IPS DF 6.9 (cell line): ENCODE data around the gene KRTAP10-7.
"Not testable (repeated sequence)": the region's sequence is repeated elsewhere in the genome, so short reads cannot be mapped to it uniquely, and the experiment has no call there.

Source experiments
- DNase-seq: peaks from one replicate; pipeline ENCODE4 v3.0.0-alpha.2; 2013; ENCODE audit warnings: low read depth, low spot score
- H3K27ac ChIP-seq: one replicate; pipeline ENCODE4 v1.5.1; 2013; ENCODE audit warnings: low read length, control low read depth
- H3K27me3 ChIP-seq: 2 replicates; pipeline ENCODE4 v1.6.1; 2013; ENCODE audit warnings: mild to moderate bottlenecking, low read length; ENCODE audit not compliant: control insufficient read depth, insufficient read depth
- H3K36me3 ChIP-seq: 2 replicates; pipeline ENCODE4 v1.6.1; 2013; ENCODE audit warnings: low read length; ENCODE audit not compliant: control insufficient read depth, insufficient read depth
- H3K4me1 ChIP-seq: 2 replicates; pipeline ENCODE4 v1.6.1; 2013; ENCODE audit warnings: low read length; ENCODE audit not compliant: control insufficient read depth, insufficient read depth
- H3K4me3 ChIP-seq: 2 replicates; pipeline ENCODE4 v1.5.1; 2013; ENCODE audit warnings: mild to moderate bottlenecking, low read length
- H3K9me3 ChIP-seq: 2 replicates; pipeline ENCODE4 v1.6.1; 2013; ENCODE audit warnings: low read length, inconsistent platforms; ENCODE audit not compliant: control insufficient read depth, insufficient read depth
- WGBS: extraction: QIAGEN DNeasy Blood & Tissue Kit; methylation state at CpG from one replicate; pipeline ENCODE4 v1.1.7; 2013; ENCODE audit warnings: mixed read lengths, missing lambda C conversion rate; ENCODE audit not compliant: insufficient read length, insufficient coverage; 5-methylcytosine and 5-hydroxymethylcytosine counted together

Gene KRTAP10-7

GRCh38 chr21:44579833-44580144 is 20.6 kb upstream of the KRTAP10-7 start:
- H3K36me3 ChIP-seq = no peaks in the 10 kb centered on the region
- H3K27me3 ChIP-seq = no peaks in the 10 kb centered on the region
- H3K27ac ChIP-seq = no peak overlapping the region
- H3K9me3 ChIP-seq = no peaks in the 10 kb centered on the region; the same call in 1 of the 2 replicates
- no peak for DNase-seq
- WGBS = no CpG with 5 or more reads among the region's 7 CpGs
- no peaks in the 10 kb centered on the region for H3K4me1 ChIP-seq
- no peak overlapping the region; the same call in 1 of the 2 replicates for H3K4me3 ChIP-seq

DNA sequence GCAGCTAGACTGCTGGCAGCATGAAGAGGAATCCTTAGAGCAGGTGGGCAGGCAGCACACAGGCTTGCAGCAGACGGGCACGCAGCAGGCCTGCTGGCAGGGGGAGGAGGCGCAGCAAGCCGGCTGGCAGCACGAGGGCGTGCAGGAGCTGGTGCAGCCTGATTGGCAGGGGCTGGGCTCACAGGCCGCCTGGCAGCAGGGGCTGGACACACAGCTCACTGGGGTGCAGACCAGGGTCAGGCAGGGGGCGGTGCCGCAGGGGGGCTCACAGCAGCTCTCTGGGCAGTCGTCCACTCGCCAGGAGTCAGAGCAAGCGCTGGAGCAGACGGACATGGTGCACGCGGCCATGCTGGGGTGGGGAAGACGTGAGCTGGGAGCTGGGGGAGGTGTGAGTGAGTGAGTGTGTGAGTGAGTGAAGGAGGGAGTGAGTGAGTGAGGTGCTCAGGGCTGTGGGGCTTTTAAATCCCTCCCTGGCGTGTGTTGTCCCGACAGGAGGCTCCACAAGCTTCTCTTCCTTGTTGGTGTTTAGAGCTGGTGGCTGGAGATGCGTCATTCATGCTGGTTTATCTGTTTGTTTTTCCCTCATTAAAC is 20.1 kb upstream of the KRTAP10-7 start, which contains the start of gene KRTAP10-5:
Gene KRTAP10-5 (minus strand): TSS at position 374 of the 591 bp plus-strand sequence. CDS start 26 bp downstream, at position 348.
- H3K36me3 ChIP-seq, H3K27ac ChIP-seq, H3K27me3 ChIP-seq, DNase-seq, H3K4me3 ChIP-seq, H3K4me1 ChIP-seq, H3K9me3 ChIP-seq: not testable (repeated sequence)
- WGBS = no CpG with 5 or more reads among the region's 19 CpGs

DNA sequence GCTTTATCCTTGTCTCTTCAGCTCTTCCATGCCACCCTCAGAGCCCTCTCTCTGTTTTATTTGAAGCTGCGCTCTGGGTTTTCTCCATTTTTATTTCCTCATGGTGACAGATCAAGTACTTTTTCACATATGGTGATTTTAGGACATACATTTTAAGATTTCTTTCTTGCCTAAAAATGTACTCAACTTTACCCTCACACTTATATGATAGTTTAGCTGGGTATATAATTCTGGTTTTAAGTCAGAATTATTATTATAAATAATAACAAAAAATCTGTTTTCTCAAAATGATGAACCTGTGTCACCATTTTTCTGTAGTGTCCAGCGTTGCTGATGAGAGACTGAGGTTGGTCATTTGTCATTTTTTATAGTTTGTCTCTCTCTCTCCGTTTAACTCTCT is 19.2 kb upstream of the KRTAP10-7 start:
- Histone ChIP-seq H3K27me3 (no peaks in the 10 kb centered on the region), H3K9me3 (no peaks in the 10 kb centered on the region; the same call in 1 of the 2 replicates), H3K36me3 (no peaks in the 10 kb centered on the region), H3K4me1 (no peaks in the 10 kb centered on the region; the same call in 1 of the 2 replicates), H3K4me3 (no peak overlapping the region), H3K27ac (no peak overlapping the region)
- DNase-seq = no peak
- no CpG with 5 or more reads among the region's 3 CpGs for WGBS

DNA sequence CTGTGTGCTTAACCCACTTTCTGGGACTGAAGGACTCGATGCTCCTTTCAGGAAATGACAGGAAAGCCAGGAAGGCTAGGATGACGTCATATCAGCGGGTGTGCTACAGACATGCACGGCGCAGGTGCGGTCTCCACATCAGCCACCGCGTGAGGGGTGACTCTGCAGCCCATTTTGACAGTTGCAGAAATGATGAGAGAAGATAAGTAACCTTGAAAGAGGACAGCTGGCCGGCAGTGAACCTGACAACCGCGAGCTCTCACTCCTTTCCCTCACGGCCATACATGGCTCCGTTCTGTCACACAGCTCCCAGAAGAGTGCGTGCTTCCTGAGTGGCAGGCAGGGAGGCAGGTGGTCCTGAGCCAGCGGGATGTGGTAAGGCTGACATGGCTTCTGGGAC is 18.3 kb upstream of the KRTAP10-7 start:
- DNase-seq = no peak
- WGBS = no CpG with 5 or more reads among the region's 15 CpGs
- H3K36me3 ChIP-seq = no peaks in the 10 kb centered on the region
- no peak overlapping the region for H3K4me3 ChIP-seq
- H3K9me3 ChIP-seq = no peaks in the 10 kb centered on the region; the same call in 1 of the 2 replicates
- H3K4me1 ChIP-seq = no peaks in the 10 kb centered on the region; the same call in 1 of the 2 replicates
- no peak overlapping the region for H3K27ac ChIP-seq
- no peaks in the 10 kb centered on the region for H3K27me3 ChIP-seq

GRCh38 chr21:44583089-44583799 is 17.2 kb upstream of the KRTAP10-7 start:
- H3K4me1 ChIP-seq = no peaks in the 10 kb centered on the region; the same call in 1 of the 2 replicates
- no peaks in the 10 kb centered on the region for H3K27me3 ChIP-seq
- H3K27ac ChIP-seq = no peak overlapping the region
- H3K4me3 ChIP-seq = no peak overlapping the region
- H3K9me3 ChIP-seq = no peaks in the 10 kb centered on the region
- no peaks in the 10 kb centered on the region for H3K36me3 ChIP-seq
- no peak for DNase-seq
- no CpG with 5 or more reads among the region's 11 CpGs for WGBS

DNA sequence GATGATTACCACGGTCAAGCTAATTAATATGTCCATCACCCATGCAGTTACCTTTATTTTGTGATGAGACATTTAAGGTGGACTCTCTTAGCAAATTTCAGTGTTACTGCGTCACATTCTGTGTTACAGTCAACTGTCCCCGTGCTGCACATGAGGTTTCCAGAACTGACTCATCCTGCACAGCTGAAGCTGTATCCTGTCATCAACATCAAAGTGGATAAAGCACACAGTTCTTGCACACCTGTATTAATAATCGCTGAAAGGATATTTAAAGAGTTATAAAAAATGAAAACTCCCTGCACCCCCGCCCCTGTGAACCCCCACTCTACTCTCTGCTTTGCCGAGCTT is 16.6 kb upstream of the KRTAP10-7 start:
- no CpG with 5 or more reads among the region's 6 CpGs for WGBS
- Histone ChIP-seq H3K27ac (no peak overlapping the region), H3K27me3 (no peaks in the 10 kb centered on the region), H3K36me3 (no peaks in the 10 kb centered on the region), H3K9me3 (no peaks in the 10 kb centered on the region), H3K4me3 (no peak overlapping the region), H3K4me1 (no peaks in the 10 kb centered on the region; the same call in 1 of the 2 replicates)
- no peak for DNase-seq

DNA sequence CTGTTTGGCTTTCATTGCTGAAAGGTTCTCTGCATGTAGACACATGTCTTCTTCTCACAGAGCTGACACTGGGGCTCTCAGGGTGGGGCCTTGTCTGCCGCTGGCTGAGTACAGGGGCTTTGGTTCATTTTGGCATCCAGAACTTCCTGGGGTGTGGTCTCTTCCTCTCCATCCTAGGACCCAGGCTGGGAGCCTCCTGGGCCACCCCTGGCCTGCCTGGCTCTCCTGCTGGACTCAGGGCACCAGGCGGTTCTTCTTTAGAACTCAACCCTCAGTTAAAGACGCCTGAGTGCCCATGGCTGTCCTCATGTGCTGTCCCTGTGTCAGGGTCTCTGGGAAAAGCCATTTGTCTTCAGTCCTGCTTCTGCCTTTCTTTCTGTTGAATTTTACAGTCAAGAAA is 14.5 kb upstream of the KRTAP10-7 start:
- no peaks in the 10 kb centered on the region for H3K36me3 ChIP-seq
- no peaks in the 10 kb centered on the region; the same call in 1 of the 2 replicates for H3K4me1 ChIP-seq
- no CpG with 5 or more reads among the region's 3 CpGs for WGBS
- H3K27me3 ChIP-seq = no peaks in the 10 kb centered on the region
- H3K27ac ChIP-seq = no peak overlapping the region
- no peak overlapping the region for H3K4me3 ChIP-seq
- H3K9me3 ChIP-seq = no peaks in the 10 kb centered on the region
- DNase-seq = no peak

GRCh38 chr21:44589094-44589493 is 11.3 kb upstream of the KRTAP10-7 start:
- no peak for DNase-seq
- Histone ChIP-seq H3K27ac (no peak overlapping the region), H3K27me3 (no peaks in the 10 kb centered on the region), H3K36me3 (no peaks in the 10 kb centered on the region), H3K9me3 (no peaks in the 10 kb centered on the region), H3K4me1 (peaks cover 7% of the 10 kb centered on the region), H3K4me3 (no peak overlapping the region)
- no CpG with 5 or more reads among the region's 2 CpGs for WGBS

DNA sequence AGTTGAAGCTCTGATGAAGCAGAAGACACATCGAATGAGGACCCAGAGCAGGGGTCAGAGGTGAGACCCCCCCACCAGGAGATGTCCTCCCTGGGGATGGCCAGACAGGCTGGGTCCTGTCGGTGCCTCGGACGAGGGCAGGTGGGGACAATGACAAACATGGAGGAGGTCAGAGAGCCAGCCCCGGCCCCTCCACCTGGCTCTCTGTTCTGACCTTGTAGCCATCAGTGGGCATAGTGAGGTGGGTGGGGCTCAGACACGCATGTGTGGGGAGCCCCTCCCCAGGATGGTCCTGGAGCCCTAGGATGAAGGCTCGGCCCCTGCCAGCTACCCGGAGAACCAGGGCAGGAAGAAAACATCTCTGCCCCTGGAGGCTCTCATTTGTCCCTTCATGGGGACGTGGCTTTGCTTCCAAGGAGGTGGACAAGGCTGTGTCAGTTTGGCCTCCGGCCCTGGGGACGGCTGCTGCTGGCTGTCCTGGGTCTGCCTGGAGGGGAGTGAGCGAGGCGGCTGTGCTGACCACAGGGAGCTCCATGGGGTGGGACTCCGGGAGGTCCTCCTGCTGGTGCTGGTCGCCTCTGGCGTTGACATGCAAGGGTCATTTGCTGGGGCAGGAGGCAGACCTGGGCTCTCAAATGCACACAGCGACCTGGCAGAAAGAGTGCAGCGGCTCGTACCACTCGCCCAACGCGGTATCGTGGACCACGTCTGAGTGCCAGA is 10.7 kb upstream of the KRTAP10-7 start:
- H3K4me1 ChIP-seq = peaks cover 7% of the 10 kb centered on the region
- no peaks in the 10 kb centered on the region for H3K9me3 ChIP-seq
- no peaks in the 10 kb centered on the region for H3K36me3 ChIP-seq
- no CpG with 5 or more reads among the region's 24 CpGs for WGBS
- no peak overlapping the region for H3K4me3 ChIP-seq
- no peak for DNase-seq
- no peaks in the 10 kb centered on the region for H3K27me3 ChIP-seq
- no peak overlapping the region for H3K27ac ChIP-seq

DNA sequence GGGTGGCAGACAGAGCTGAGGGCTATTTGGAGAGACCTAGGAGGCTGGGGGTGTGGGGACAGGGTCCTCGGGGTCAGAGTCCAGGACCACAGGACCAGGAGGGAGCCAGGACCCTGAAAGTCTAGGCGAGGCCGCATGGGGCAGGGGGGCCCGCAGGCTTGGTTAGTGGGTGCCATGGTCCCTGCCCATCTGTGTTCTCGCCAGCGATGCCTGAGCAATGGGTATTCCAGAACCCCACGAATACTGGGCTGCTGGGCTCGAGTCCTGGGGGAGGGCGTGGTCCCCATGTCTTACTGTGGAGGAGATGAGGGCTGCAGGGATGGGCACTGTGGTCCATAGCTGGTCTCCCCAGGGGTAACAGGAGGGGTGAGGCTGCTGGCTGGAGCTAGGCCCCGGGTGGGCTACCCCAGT is 10.1 kb upstream of the KRTAP10-7 start:
- Histone ChIP-seq H3K27ac (no peak overlapping the region), H3K4me1 (peaks cover 7% of the 10 kb centered on the region), H3K36me3 (no peaks in the 10 kb centered on the region), H3K4me3 (no peak overlapping the region), H3K9me3 (no peaks in the 10 kb centered on the region), H3K27me3 (no peaks in the 10 kb centered on the region)
- no CpG with 5 or more reads among the region's 10 CpGs for WGBS
- no peak for DNase-seq
